Measurements from ENCODE around the gene DYTN. TPM values are rescaled to one million over a fixed set of nuclear protein-coding genes. Genes with fewer than 3 reads are reported as not detected.

The DYTN gene
- total RNA-seq, 2 experiments from 2014 or later = not detected

DNA sequence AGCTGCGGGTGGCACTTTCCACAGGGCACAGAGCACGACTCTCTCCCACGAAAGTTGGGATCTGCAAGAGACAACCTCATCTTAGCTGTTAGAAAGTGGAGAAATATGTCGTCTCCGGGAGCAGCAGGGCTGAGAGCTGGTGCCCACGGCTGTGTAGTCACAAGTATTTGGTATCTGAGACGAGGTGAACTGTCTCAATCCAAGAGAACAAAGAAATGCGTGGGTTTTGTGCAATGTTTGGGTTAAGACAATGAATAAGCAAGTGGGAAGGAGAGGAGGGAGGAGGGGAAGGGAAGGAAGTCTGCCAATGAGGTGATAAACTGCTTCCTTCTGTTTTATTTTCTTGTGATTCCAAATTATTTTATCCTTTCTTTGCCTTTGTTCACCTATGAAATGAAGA lies 18.0 kb downstream of the DYTN start:
- intact Hi-C loops (cut with micrococcal nuclease; ENCODE audit: unreplicated experiment) = no loop called here
- Histone ChIP-seq H3K9me2 (ENCODE audit: insufficient read depth, low read length) (no peaks in the 10 kb centered on the region), H3K27ac (ENCODE audit: low read depth, low read length, poor library complexity, severe bottlenecking) (no peak overlapping the region), H3K4me1 (ENCODE audit: insufficient read depth, low read length, poor library complexity, severe bottlenecking) (no peaks in the 10 kb centered on the region), H3K36me3 (ENCODE audit: insufficient read depth, low read length) (no peaks in the 10 kb centered on the region), H2AFZ (ENCODE audit: low read length) (no peak overlapping the region), H3K9me3 (ENCODE audit: low read length) (no peaks in the 10 kb centered on the region), H3K4me2 (ENCODE audit: low read length) (no peak overlapping the region), H3K4me3 (ENCODE audit: low read depth, low read length, poor library complexity, severe bottlenecking) (no peak overlapping the region), H3K79me2 (ENCODE audit: insufficient read depth, low read depth, low read length) (no peaks in the 10 kb centered on the region), H4K20me1 (ENCODE audit: insufficient read depth, low read length) (no peaks in the 10 kb centered on the region)
- no peak for TF ChIP-seq EZH2phosphoT487 (IDR thresholded peaks at IDR 0.05; ENCODE audit: borderline replicate concordance, low read depth, low read length)
- no peak for TF ChIP-seq CTCF (conservative IDR thresholded peaks at IDR 0.05; ENCODE audit: low read length)
- DNase-seq (ENCODE audit: low spot score) = no peak
- POLR2A ChIA-PET = interaction anchor here (0.6 kb wide), 1 partner anchor 1447 kb away, joined by 3 read pairs; no protein-coding TSS in a partner anchor
- CTCF ChIA-PET (ENCODE audit: unreplicated experiment) = no interaction called here
- no TSS peak for BruUV-seq (replicated peaks)

- Histone ChIP-seq H3K4me1 (ENCODE audit: insufficient read depth, low read length, poor library complexity, severe bottlenecking) (no peaks in the 10 kb centered on the region), H2AFZ (ENCODE audit: low read length) (no peak overlapping the region), H3K9me2 (ENCODE audit: insufficient read depth, low read length) (no peaks in the 10 kb centered on the region), H3K4me2 (ENCODE audit: low read length) (no peak overlapping the region), H3K9me3 (ENCODE audit: low read length) (no peaks in the 10 kb centered on the region), H3K27ac (ENCODE audit: low read depth, low read length, poor library complexity, severe bottlenecking) (no peak overlapping the region), H4K20me1 (ENCODE audit: insufficient read depth, low read length) (no peaks in the 10 kb centered on the region), H3K4me3 (ENCODE audit: low read depth, low read length, poor library complexity, severe bottlenecking) (no peak overlapping the region), H3K36me3 (ENCODE audit: insufficient read depth, low read length) (no peaks in the 10 kb centered on the region), H3K79me2 (ENCODE audit: insufficient read depth, low read depth, low read length) (no peaks in the 10 kb centered on the region)
- intact Hi-C loops (cut with micrococcal nuclease; ENCODE audit: unreplicated experiment) = no loop called here
- no TSS peak for BruUV-seq (replicated peaks)
- ChIA-PET CTCF (ENCODE audit: unreplicated experiment) (no interaction called here), POLR2A (interaction anchor here (0.6 to 1.1 kb wide), 2 partner anchors 14 to 288 kb away, joined by 3 to 4 read pairs; no protein-coding TSS in a partner anchor)
- no peak for DNase-seq (ENCODE audit: low spot score)
- no peak for TF ChIP-seq EZH2phosphoT487 (IDR thresholded peaks at IDR 0.05; ENCODE audit: borderline replicate concordance, low read depth, low read length)
These were observed 19.4 kb downstream of the DYTN start for GRCh38 chr2:206698811-206699210.

GRCh38 chr2:206696910-206697309 lies 21.3 kb downstream of the DYTN start:
- H3K9me3 ChIP-seq (ENCODE audit: low read length) = no peaks in the 10 kb centered on the region
- no peaks in the 10 kb centered on the region for H3K79me2 ChIP-seq (ENCODE audit: insufficient read depth, low read depth, low read length)
- no peak overlapping the region for H3K27ac ChIP-seq (ENCODE audit: low read depth, low read length, poor library complexity, severe bottlenecking)
- BruUV-seq (replicated peaks) = no TSS peak
- no peaks in the 10 kb centered on the region for H3K9me2 ChIP-seq (ENCODE audit: insufficient read depth, low read length)
- ChIA-PET CTCF (ENCODE audit: unreplicated experiment) (no interaction called here), POLR2A (interaction anchor here (1.3 kb wide), 1 partner anchor 43 kb away, joined by 4 read pairs; no protein-coding TSS in a partner anchor)
- no peaks in the 10 kb centered on the region for H3K4me1 ChIP-seq (ENCODE audit: insufficient read depth, low read length, poor library complexity, severe bottlenecking)
- TF ChIP-seq CTCF (conservative IDR thresholded peaks at IDR 0.05; ENCODE audit: low read length) = no peak
- TF ChIP-seq EZH2phosphoT487 (IDR thresholded peaks at IDR 0.05; ENCODE audit: borderline replicate concordance, low read depth, low read length) = no peak
- H3K4me2 ChIP-seq (ENCODE audit: low read length) = no peak overlapping the region
- DNase-seq (ENCODE audit: low spot score) = no peak
- H3K36me3 ChIP-seq (ENCODE audit: insufficient read depth, low read length) = no peaks in the 10 kb centered on the region
- intact Hi-C loops (cut with micrococcal nuclease; ENCODE audit: unreplicated experiment) = no loop called here
- H3K4me3 ChIP-seq (ENCODE audit: low read depth, low read length, poor library complexity, severe bottlenecking) = no peak overlapping the region
- H2AFZ ChIP-seq (ENCODE audit: low read length) = no peak overlapping the region
- no peaks in the 10 kb centered on the region for H4K20me1 ChIP-seq (ENCODE audit: insufficient read depth, low read length)
